Epidermal melanocyte (primary cell): ENCODE results near the gene TMEM143.
"Not testable (repeated sequence)": the region's sequence is repeated elsewhere in the genome, so short reads cannot be mapped to it uniquely, and the experiment has no call there.

ENCODE experiments used
- DNase-seq: peaks from one replicate; pipeline ENCODE4 v3.0.0; 2011; ENCODE audit warnings: low spot score; ENCODE audit not compliant: insufficient read length

Gene TMEM143

GRCh38 chr19:48296963-48297734 lies 66.6 kb downstream of the TMEM143 start:
- DNase-seq = no peak

- no peak for DNase-seq
Measured at GRCh38 chr19:48295458-48295857, 68.3 kb downstream of the TMEM143 start.

GRCh38 chr19:48292798-48293197 lies 70.9 kb downstream of the TMEM143 start:
- no peak for DNase-seq

DNA sequence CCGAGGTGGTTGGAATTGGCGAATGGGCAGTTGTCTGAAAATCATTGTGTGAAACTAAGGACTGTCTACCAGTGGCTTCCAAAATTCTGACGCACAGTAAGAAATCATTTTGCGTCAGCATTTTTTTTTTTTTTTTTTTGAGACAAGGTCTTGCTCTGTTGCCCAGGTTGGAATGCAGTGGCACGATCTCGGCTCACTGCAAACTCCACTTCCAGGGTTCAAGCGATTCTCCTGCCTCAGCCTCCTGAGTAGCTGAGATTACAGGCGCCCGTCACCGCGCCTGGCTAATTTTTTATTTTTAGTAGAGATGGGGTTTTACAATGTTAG lies 72.3 kb downstream of the TMEM143 start:
- not testable (repeated sequence) for DNase-seq

DNA sequence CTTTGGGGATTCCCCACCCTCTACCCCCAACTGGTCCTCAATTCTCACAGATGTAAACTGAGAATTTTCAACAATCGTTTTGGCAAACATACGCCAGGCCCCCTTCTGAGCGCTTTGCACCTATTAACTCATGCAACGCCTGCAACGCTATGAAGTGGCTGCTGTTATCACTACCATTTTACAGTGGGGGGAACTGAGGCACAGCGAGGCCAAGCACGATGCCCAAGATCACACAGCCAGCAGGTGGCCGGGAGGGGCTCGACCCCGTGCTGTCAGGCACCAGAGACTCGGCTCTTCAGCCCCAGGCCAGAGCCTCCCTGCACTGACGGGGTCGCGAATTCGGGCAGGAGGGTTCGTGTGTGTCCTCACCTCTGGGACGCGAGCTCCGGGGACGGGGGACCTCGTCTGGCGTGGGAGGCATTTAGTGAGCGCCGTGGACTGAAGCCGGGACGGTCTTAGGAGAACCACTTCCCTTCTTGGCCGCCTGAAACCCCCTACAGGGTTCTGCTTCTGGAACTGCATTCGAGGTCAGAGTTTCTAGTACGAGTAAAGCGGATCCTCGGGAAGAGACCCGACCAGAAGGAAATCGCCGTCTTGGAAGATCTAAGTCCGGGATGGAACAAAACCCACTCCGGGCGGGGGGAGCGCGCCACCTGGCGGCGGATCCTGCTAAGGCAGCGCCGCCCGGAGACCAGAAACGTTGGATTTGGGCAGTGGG lies 72.8 kb downstream of the TMEM143 start:
- DNase-seq = peak; percentile 75

DNA sequence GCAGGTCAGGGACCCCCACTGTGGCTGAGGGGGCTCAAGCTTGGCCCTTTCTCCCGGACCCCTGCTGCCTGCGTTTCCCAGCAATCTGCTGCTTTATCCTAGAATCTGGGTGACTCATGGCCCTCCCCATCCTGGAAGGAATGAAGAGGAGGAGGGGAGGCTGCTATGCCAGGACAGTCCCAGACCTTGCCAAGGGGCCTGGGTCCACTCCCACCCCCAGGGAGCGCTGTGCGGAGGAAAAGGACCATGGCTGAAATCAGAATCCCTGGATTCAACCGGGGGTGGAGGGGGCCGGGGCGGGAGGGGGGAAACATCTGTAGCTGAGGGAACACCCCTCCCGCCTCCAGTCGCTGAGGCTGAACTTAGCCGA lies 73.4 kb downstream of the TMEM143 start:
- no peak for DNase-seq

- DNase-seq = no peak
Measured at GRCh38 chr19:48287748-48288147, 76.0 kb downstream of the TMEM143 start.

DNA sequence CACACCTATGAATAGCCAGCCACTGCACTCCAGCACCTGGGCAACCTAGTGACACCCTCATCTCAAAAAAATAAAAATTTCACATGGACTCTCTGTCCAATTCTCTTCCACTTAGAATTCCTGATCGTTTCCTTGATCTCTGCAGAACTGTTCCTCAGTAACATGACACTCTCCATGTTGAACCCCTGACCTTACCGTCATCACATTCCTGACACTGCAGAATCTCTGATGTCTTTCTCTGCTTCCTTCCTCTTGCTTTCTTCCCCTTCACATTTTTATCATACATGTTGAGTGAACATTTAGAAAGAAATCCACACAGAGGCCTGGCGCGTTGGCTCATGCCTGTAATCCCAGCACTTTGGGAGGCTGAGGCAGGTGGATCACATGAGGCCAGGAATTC lies 78.8 kb downstream of the TMEM143 start:
- no peak for DNase-seq

- DNase-seq = no peak
Measured at GRCh38 chr19:48283908-48284307, 79.8 kb downstream of the TMEM143 start.
